H1 (cell line): ENCODE results near the gene FAM181B.

Source experiments
- ATF2 ChIP-seq: IDR thresholded peaks from 2 replicates; pipeline ENCODE4 v1.6.1; 2012; ENCODE audit warnings: low read length, inconsistent platforms
- CEBPB ChIP-seq: IDR thresholded peaks from 2 replicates; pipeline ENCODE4 v1.6.1; 2012; ENCODE audit warnings: low read depth, low read length
- CREB1 ChIP-seq: IDR thresholded peaks from 2 replicates; pipeline ENCODE4 v1.6.1; 2012; ENCODE audit warnings: inconsistent platforms
- EZH2 ChIP-seq: fragments of 200-600 bp; sonication (generic); IDR thresholded peaks from 2 replicates; pipeline ENCODE4 v1.7.1; 2012; ENCODE audit warnings: low read depth, mild to moderate bottlenecking, moderate library complexity, low read length, inconsistent platforms; ENCODE audit not compliant: severe bottlenecking
- PHF8 ChIP-seq: fragments of 200-600 bp; sonication (generic); conservative IDR thresholded peaks from 2 replicates; pipeline ENCODE4 v1.7.1; 2012; ENCODE audit warnings: low read depth, mild to moderate bottlenecking, inconsistent platforms, low read length, moderate library complexity
- POLR2AphosphoS5 ChIP-seq: IDR thresholded peaks from 2 replicates; pipeline ENCODE4 v1.6.1; 2011; ENCODE audit warnings: low read depth, low read length
- TF ChIP-seq, protein P1 (sequence below), 3 experiments: IDR thresholded peaks; 1 replicate in 2 of 3; 2 replicates in 1 of 3; pipeline versions ENCODE4 v1.5.1 to v1.6.1; 2011; ENCODE audit warnings: low read length in 3 of 3, mild to moderate bottlenecking in 3 of 3, inconsistent platforms in 2 of 3, low read depth in 1 of 3, moderate library complexity in 1 of 3; ENCODE audit not compliant: insufficient read depth in 1 of 3; ENCODE audit errors: control extremely low read depth in 1 of 3

DNA sequence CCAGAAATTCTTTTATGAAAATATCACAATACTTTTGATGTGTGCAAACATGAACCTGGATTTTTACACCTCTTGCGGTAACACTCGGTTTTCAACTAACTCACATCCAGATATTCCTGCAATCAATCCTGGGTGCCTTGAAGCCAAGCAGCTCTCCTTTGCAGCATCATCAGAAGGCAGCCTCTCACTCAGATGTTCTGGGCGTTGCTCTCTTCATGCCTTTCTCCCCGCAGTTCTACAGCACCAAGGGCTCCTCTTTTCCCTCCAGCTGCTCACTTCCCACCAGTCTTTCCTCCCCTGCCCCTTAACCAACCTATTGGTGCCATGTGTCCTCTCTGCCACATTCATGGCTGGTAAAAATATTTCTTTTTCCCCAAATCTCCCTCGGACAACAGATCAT, 2.9 kb downstream of the FAM181B start:
- no peak for TF ChIP-seq ATF2
- no peak for TF ChIP-seq PHF8
- TF ChIP-seq, protein P1, sequence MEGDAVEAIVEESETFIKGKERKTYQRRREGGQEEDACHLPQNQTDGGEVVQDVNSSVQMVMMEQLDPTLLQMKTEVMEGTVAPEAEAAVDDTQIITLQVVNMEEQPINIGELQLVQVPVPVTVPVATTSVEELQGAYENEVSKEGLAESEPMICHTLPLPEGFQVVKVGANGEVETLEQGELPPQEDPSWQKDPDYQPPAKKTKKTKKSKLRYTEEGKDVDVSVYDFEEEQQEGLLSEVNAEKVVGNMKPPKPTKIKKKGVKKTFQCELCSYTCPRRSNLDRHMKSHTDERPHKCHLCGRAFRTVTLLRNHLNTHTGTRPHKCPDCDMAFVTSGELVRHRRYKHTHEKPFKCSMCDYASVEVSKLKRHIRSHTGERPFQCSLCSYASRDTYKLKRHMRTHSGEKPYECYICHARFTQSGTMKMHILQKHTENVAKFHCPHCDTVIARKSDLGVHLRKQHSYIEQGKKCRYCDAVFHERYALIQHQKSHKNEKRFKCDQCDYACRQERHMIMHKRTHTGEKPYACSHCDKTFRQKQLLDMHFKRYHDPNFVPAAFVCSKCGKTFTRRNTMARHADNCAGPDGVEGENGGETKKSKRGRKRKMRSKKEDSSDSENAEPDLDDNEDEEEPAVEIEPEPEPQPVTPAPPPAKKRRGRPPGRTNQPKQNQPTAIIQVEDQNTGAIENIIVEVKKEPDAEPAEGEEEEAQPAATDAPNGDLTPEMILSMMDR (IDR thresholded peaks at IDR 0.05; ENCODE audit: control extremely low read depth in 1 of 3, insufficient read depth in 1 of 3, low read depth in 1 of 3, low read length in 3 of 3) = no peak
- TF ChIP-seq CEBPB = no peak
- no peak for TF ChIP-seq POLR2AphosphoS5
- no peak for TF ChIP-seq CREB1
- no peak for TF ChIP-seq EZH2
